Body of pancreas (tissue), 4 donors: ENCODE results near the gene CCDC70. TPM values are rescaled to one million over a fixed set of nuclear protein-coding genes. Genes with fewer than 3 reads are reported as not detected.
A peak's percentile ranks its signal among the peaks of the same experiment; 100 is the strongest.

Experiments
- ATAC-seq: fragments of 150-250 bp; one replicate; pipeline ENCODE4 v1.9.1; 2016
- DNase-seq, 4 donors: peaks; one replicate each; pipeline ENCODE4 v3.0.0-alpha.2; 2019
- H3K27ac ChIP-seq, 4 donors: fragments of 200-600 bp; sonication (generic); 1 replicate in 3 of 4; 2 replicates in 1 of 4; pipeline versions ENCODE4 v1.5.1 to v1.6.1; 2016 to 2019; ENCODE audit warnings: mild to moderate bottlenecking in 1 of 4, mixed read lengths in 1 of 4, moderate library complexity in 1 of 4
- H3K27me3 ChIP-seq, 2 donors: fragments of 200-600 bp; sonication (generic); one replicate each; pipeline ENCODE4 v1.6.0; 2016; ENCODE audit warnings: mild to moderate bottlenecking in 1 of 2
- H3K36me3 ChIP-seq, 2 donors: fragments of 200-600 bp; sonication (generic); replicated peaks in 1 of 2; 2 replicates each; pipeline ENCODE4 v1.5.1; 2016; ENCODE audit warnings: low read depth in 2 of 2; ENCODE audit not compliant: insufficient read depth in 1 of 2
- H3K4me1 ChIP-seq: fragments of 200-600 bp; sonication (generic); one replicate; pipeline ENCODE4 v1.6.0; 2016
- H3K4me3 ChIP-seq, 2 donors: fragments of 200-600 bp; sonication (generic); 1 replicate in 1 of 2; 2 replicates in 1 of 2; pipeline ENCODE4 v1.5.1; 2016 to 2019
- H3K9me3 ChIP-seq, 3 donors: fragments of 200-600 bp; sonication (generic); 1 replicate in 2 of 3; 2 replicates in 1 of 3; pipeline ENCODE4 v1.5.1; 2016
- POLR2A ChIP-seq, 3 donors: fragments of 450-650 bp; IDR thresholded peaks; one replicate each; pipeline ENCODE4 v1.6.1; 2016; ENCODE audit warnings: antibody characterized with exemption in 3 of 3, mild to moderate bottlenecking in 2 of 3
- WGBS, 2 donors: methylation state at CpG; one replicate each; pipeline ENCODE4 v1.1.5; 2017; 5-methylcytosine and 5-hydroxymethylcytosine counted together
- intact Hi-C: fragments of 100-400 bp; cut with DNase I; formaldehyde crosslinking; loops from one replicate; pipeline ENCODE4 v1.15.1; 2023
- total RNA-seq, 2 donors: library from RNA; depleted of rRNA; stranded (reverse); fragments of >200 nt; gene quantifications; one replicate each; pipeline ENCODE4 v1.1.0, GENCODE V29; 2016
- TF ChIP-seq, protein P1 (sequence below), 7 experiments: fragments of 450-650 bp in 4 of 7; fragments of 200-600 bp in 3 of 7; sonication (generic) in 3 of 7; IDR thresholded peaks; one replicate each; pipeline ENCODE4 v1.5.1; 2016 to 2019; ENCODE audit warnings: antibody characterized with exemption in 7 of 7

The CCDC70 gene
- total RNA-seq, 2 donors from 2014 or later: not detected

DNA sequence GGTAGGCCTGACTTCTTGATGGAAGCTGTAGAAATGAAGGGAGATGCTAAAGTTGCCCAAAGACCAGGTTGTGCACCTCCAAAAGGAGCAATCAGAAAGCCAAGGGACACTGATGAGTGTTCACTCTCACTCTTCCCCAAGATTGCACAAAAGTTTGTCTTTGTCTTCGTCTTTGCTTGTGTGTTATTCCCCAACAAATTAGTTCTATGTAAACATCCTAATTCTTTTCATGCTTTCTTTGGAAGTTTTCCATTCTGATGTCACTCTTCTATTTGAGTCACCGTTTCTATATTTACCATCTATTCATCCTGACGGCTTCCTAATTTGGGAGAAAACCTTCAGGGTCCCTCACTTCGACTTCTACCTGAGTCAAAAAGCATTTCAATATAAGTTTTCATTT lies 13.1 kb upstream of the CCDC70 start:
- no peak for TF ChIP-seq POLR2A (IDR thresholded peaks at IDR 0.05)
- TF ChIP-seq, protein P1, sequence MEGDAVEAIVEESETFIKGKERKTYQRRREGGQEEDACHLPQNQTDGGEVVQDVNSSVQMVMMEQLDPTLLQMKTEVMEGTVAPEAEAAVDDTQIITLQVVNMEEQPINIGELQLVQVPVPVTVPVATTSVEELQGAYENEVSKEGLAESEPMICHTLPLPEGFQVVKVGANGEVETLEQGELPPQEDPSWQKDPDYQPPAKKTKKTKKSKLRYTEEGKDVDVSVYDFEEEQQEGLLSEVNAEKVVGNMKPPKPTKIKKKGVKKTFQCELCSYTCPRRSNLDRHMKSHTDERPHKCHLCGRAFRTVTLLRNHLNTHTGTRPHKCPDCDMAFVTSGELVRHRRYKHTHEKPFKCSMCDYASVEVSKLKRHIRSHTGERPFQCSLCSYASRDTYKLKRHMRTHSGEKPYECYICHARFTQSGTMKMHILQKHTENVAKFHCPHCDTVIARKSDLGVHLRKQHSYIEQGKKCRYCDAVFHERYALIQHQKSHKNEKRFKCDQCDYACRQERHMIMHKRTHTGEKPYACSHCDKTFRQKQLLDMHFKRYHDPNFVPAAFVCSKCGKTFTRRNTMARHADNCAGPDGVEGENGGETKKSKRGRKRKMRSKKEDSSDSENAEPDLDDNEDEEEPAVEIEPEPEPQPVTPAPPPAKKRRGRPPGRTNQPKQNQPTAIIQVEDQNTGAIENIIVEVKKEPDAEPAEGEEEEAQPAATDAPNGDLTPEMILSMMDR (IDR thresholded peaks at IDR 0.05): no peak
- Histone ChIP-seq H3K4me3 (no peak overlapping the region), H3K9me3 (no peaks in the 10 kb centered on the region), H3K27ac (no peak overlapping the region), H3K36me3 (no peaks in the 10 kb centered on the region), H3K27me3 (no peaks in the 10 kb centered on the region), H3K4me1 (peaks cover 10% of the 10 kb centered on the region)
- intact Hi-C loops: loop anchor here (10.0 kb wide), 1 partner anchor 276 kb away; the partner anchor contains the start of gene NEK5
- ATAC-seq: no peak
- 39 to 51% methylated on average over 4 of the region's 4 CpGs for whole genome bisulfite sequencing, 2 donors
- no peak for DNase-seq

DNA sequence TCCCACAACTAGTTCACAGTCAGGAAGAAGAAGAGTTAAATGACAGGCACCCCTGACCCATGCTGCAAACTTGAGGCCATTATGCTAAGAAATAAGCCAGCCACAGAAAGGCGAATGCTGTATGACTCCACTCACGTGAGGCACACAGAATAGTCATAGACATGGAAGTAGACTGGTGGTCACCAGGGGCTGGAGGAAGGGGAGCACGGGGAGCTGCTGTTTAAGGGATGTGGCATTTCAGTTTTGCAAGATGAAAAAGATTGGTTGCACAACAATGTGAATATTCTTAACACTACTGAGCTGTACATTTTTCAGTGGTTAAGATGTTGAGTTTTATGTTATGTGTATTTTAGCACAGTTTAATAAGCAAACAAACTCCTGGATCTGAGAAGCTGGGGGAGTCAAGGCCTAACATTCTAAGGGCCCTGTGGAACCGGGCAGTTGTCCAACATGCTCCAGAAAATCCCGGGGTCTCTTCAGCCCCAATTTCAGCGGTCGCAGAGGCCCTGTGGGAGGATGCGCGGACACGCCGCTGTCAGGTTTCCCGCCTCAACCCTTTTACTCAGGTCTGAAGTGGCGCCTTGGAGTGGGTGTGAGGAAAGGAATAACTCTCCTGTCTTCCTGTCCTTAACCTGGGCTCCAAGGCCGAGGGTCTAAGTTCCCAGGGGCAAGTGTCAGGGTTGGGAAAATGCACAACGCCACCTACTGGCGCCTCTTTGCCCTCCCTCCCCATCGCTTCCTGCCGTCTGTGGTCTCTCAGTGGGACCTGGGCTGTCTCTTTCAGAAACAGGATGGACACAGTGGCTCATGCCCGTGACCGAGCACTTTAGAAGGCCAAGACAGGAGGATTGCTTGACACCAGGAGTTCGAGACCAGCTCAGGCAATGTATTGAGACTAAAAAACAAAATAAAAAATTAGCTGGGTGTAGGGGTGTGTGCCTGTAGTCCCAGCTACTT lies 12.3 kb upstream of the CCDC70 start:
- no peak overlapping the region for H3K4me3 ChIP-seq
- peaks cover 10% of the 10 kb centered on the region for H3K4me1 ChIP-seq
- no peak overlapping the region for H3K27ac ChIP-seq
- TF ChIP-seq, protein P1 (IDR thresholded peaks at IDR 0.05): peak in 6 of 7 experiments; percentile 14 to 33 (median 31)
- TF ChIP-seq POLR2A (IDR thresholded peaks at IDR 0.05): no peak
- 55 to 58% methylated on average over 16 to 21 of the region's 21 CpGs for WGBS, 2 donors
- no peaks in the 10 kb centered on the region for H3K9me3 ChIP-seq
- ATAC-seq (no peak), DNase-seq (peak in 2 of 4 donors; percentile 21 to 30)
- H3K36me3 ChIP-seq: no peaks in the 10 kb centered on the region
- intact Hi-C loops: loop anchor here (10.0 kb wide), 1 partner anchor 275 kb away; the partner anchor contains the start of gene NEK5
- no peaks in the 10 kb centered on the region for H3K27me3 ChIP-seq

DNA sequence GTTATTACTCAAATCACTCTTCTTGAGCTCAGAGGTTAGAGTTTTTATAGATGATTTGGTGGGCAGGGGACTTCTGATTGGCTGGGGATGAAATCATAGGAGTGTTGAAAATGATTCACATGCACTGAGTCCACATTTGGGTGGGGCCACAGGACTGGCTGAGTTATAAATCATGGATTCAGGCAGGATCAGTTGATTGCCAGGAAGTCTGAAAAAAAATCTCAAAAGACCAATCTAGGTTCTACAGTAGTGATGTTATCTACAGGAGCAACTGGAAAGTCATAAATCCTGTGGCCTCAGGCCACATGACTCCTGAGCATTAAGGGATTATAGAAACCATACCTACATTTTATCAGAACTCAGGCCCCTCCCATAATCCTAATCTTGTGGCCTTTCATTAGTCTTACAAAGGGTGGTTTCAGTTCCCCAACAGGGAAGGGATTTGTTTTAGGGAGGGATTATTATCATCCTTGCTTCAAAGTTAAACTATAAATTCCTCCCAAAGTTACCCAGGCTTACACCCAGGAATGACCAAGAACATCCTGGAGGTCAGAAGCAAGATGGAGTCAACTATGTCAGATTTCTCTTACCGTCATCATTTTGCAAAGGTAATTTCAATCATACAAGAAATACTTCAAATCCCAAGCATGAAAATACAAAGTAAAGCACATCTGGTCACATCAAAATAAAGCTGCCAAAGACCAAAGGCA lies 5.6 kb upstream of the CCDC70 start:
- DNase-seq: no peak
- Histone ChIP-seq H3K27me3 (no peaks in the 10 kb centered on the region), H3K9me3 (no peaks in the 10 kb centered on the region), H3K4me1 (peaks cover 8% of the 10 kb centered on the region), H3K4me3 (no peak overlapping the region), H3K36me3 (no peaks in the 10 kb centered on the region), H3K27ac (no peak overlapping the region)
- intact Hi-C loops: no loop called here
- no peak for TF ChIP-seq POLR2A (IDR thresholded peaks at IDR 0.05)
- TF ChIP-seq, protein P1 (IDR thresholded peaks at IDR 0.05): no peak
- 89 to 97% methylated on average over 1 of the region's 1 CpG for whole genome bisulfite sequencing, 2 donors
- no peak for ATAC-seq

DNA sequence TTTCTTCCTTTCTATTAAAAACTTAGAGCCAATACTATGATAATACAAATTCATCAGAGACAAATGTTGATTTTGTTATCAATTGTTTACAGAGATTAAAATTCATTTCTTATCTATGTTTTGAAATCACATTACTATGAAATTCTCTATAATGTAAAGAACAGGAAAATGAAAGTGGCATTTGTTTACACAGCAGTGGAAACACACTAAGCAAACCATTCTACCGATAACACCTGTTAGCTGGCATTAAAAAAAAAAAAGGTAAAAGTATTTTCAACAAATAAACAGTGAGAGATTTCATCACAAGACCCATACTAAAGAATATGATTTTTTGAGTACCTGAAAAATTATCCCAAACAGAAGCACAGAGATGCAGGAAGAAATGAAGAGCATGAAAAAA lies 4.8 kb upstream of the CCDC70 start:
- WGBS, 2 donors: 14 to 24% methylated on average over 1 of the region's 1 CpG
- no peak for TF ChIP-seq POLR2A (IDR thresholded peaks at IDR 0.05)
- TF ChIP-seq, protein P1 (IDR thresholded peaks at IDR 0.05): no peak
- intact Hi-C loops: no loop called here
- Histone ChIP-seq H3K4me1 (peaks cover 8% of the 10 kb centered on the region), H3K27me3 (no peaks in the 10 kb centered on the region), H3K27ac (no peak overlapping the region), H3K4me3 (no peak overlapping the region), H3K9me3 (no peaks in the 10 kb centered on the region), H3K36me3 (no peaks in the 10 kb centered on the region)
- ATAC-seq (no peak), DNase-seq (no peak)
